Measurements from ENCODE around the gene LUC7L.

Gene LUC7L

DNA sequence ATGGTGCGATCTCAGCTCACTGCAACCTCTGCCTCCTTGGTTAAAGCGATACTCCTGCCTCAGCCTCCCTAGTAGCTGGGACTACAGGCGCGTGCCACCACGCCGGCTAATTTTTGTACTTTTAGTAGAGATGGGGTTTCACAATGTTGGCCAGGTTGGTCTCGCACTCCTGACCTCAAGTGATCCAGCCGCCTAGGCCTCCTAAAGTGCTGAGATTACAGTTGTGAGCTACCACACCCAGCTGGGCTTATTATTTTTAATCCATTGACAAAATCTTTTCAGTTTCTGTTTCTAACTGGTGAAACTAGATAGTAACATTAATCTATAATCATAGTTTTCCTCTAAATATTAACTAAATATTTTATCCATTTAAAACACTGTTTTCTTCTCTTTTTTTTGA, 11.3 kb upstream of the LUC7L start:
- DNase-seq (ENCODE audit: low spot score): no peak
- Histone ChIP-seq H3K36me3 (replicated peaks in 1 of 2; ENCODE audit: control insufficient read depth in 2 of 2, insufficient read depth in 2 of 2, low read length in 2 of 2) (peaks cover 5 to 18% of the 10 kb centered on the region in 2 donors), H4K91ac (ENCODE audit: low read depth, low read length, poor library complexity) (no peak overlapping the region), H4K8ac (ENCODE audit: low read depth, low read length) (no peak overlapping the region), H2AFZ (ENCODE audit: low read length) (no peak overlapping the region), H2BK15ac (ENCODE audit: low read length) (no peak overlapping the region), H2BK120ac (ENCODE audit: low read depth, low read length) (no peak overlapping the region), H2BK12ac (ENCODE audit: low read length) (no peak overlapping the region), H3K9ac (ENCODE audit: low read depth, low read length, poor library complexity) (no peak overlapping the region), H3K4ac (ENCODE audit: low read length) (no peak overlapping the region), H2AK5ac (ENCODE audit: low read depth, low read length) (no peak overlapping the region), H3K4me2 (ENCODE audit: insufficient read depth, low read length, poor library complexity, severe bottlenecking) (no peak overlapping the region), H3K14ac (ENCODE audit: low read length) (no peak overlapping the region), H3K4me3 (ENCODE audit: low read length in 2 of 2) (no peak overlapping the region), H3K18ac (ENCODE audit: low read length) (no peak overlapping the region), H3K4me1 (ENCODE audit: control insufficient read depth in 2 of 2, insufficient read depth in 1 of 2, low read depth in 1 of 2, low read length in 2 of 2) (no peaks in the 10 kb centered on the region), H3K27me3 (ENCODE audit: control insufficient read depth in 3 of 3, insufficient read depth in 3 of 3, low read depth in 1 of 3, low read length in 3 of 3) (no peaks in the 10 kb centered on the region), H3K23ac (ENCODE audit: low read depth, low read length, poor library complexity) (no peak overlapping the region), H2BK5ac (ENCODE audit: low read length) (no peak overlapping the region), H3K9me3 (replicated peaks in 1 of 2; ENCODE audit: control insufficient read depth in 2 of 2, insufficient read depth in 1 of 2, low read depth in 1 of 2, low read length in 2 of 2) (no peaks in the 10 kb centered on the region), H3K79me1 (ENCODE audit: low read depth, low read length) (peaks cover 15% of the 10 kb centered on the region), H3K27ac (replicated peaks; ENCODE audit: low read length) (no peak overlapping the region)
- WGBS, 2 donors (ENCODE audit: extremely low coverage in 2 of 2, insufficient read length in 2 of 2, insufficient replicate concordance in 1 of 2): no CpG with 5 or more reads among the region's 8 CpGs

DNA sequence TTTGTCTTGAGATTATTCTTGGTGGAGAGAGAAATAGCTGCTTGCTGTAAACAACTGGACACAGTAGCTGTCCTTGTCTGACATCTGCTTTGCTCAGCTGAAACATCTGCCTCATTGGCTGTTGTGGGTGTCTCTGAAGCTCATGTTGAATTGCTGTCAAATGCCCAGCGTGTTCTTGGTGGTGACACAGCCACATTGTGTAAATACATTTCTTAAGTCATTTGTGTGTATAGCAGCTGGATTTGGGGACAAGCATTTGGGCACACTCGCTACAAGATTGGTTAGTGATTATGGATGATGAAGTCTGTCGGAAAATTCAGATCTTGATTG, 10.7 kb upstream of the LUC7L start:
- Histone ChIP-seq H2BK15ac (ENCODE audit: low read length) (no peak overlapping the region), H4K8ac (ENCODE audit: low read depth, low read length) (no peak overlapping the region), H3K79me1 (ENCODE audit: low read depth, low read length) (peaks cover 15% of the 10 kb centered on the region), H3K23ac (ENCODE audit: low read depth, low read length, poor library complexity) (no peak overlapping the region), H2AK5ac (ENCODE audit: low read depth, low read length) (no peak overlapping the region), H3K4me2 (ENCODE audit: insufficient read depth, low read length, poor library complexity, severe bottlenecking) (no peak overlapping the region), H3K4me1 (ENCODE audit: control insufficient read depth in 2 of 2, insufficient read depth in 1 of 2, low read depth in 1 of 2, low read length in 2 of 2) (no peaks in the 10 kb centered on the region), H3K9ac (ENCODE audit: low read depth, low read length, poor library complexity) (no peak overlapping the region), H3K27me3 (ENCODE audit: control insufficient read depth in 3 of 3, insufficient read depth in 3 of 3, low read depth in 1 of 3, low read length in 3 of 3) (no peaks in the 10 kb centered on the region), H3K14ac (ENCODE audit: low read length) (no peak overlapping the region), H3K9me3 (replicated peaks in 1 of 2; ENCODE audit: control insufficient read depth in 2 of 2, insufficient read depth in 1 of 2, low read depth in 1 of 2, low read length in 2 of 2) (no peaks in the 10 kb centered on the region), H2BK120ac (ENCODE audit: low read depth, low read length) (no peak overlapping the region), H4K91ac (ENCODE audit: low read depth, low read length, poor library complexity) (no peak overlapping the region), H3K4ac (ENCODE audit: low read length) (no peak overlapping the region), H3K18ac (ENCODE audit: low read length) (no peak overlapping the region), H2BK12ac (ENCODE audit: low read length) (no peak overlapping the region), H2AFZ (ENCODE audit: low read length) (no peak overlapping the region), H3K4me3 (ENCODE audit: low read length in 2 of 2) (no peak overlapping the region), H3K27ac (replicated peaks; ENCODE audit: low read length) (no peak overlapping the region), H3K36me3 (replicated peaks in 1 of 2; ENCODE audit: control insufficient read depth in 2 of 2, insufficient read depth in 2 of 2, low read length in 2 of 2) (peaks cover 5 to 18% of the 10 kb centered on the region in 2 donors), H2BK5ac (ENCODE audit: low read length) (no peak overlapping the region)
- no peak for DNase-seq (ENCODE audit: low spot score)
- no CpG with 5 or more reads among the region's 3 CpGs for WGBS, 2 donors (ENCODE audit: extremely low coverage in 2 of 2, insufficient read length in 2 of 2, insufficient replicate concordance in 1 of 2)

- Histone ChIP-seq H3K27ac (replicated peaks; ENCODE audit: low read length) (peak within 1 kb of the TSS; percentile 98), H3K79me1 (ENCODE audit: low read depth, low read length) (peaks cover 3% of the 10 kb centered on the region), H3K18ac (ENCODE audit: low read length) (peak within 1 kb of the TSS; percentile 97), H4K8ac (ENCODE audit: low read depth, low read length) (peak within 1 kb of the TSS; percentile 86), H3K9ac (ENCODE audit: low read depth, low read length, poor library complexity) (peak within 1 kb of the TSS; percentile 94), H3K14ac (ENCODE audit: low read length) (peak within 1 kb of the TSS; percentile 98), H2BK12ac (ENCODE audit: low read length) (peak within 1 kb of the TSS; percentile 30), H2AFZ (ENCODE audit: low read length) (peak within 1 kb of the TSS; percentile 85), H3K9me3 (replicated peaks in 1 of 2; ENCODE audit: control insufficient read depth in 2 of 2, insufficient read depth in 1 of 2, low read depth in 1 of 2, low read length in 2 of 2) (no peaks in the 10 kb centered on the region), H3K36me3 (replicated peaks in 1 of 2; ENCODE audit: control insufficient read depth in 2 of 2, insufficient read depth in 2 of 2, low read length in 2 of 2) (peaks cover 3 to 13% of the 10 kb centered on the region in 2 donors), H3K27me3 (ENCODE audit: control insufficient read depth in 3 of 3, insufficient read depth in 3 of 3, low read depth in 1 of 3, low read length in 3 of 3) (no peaks in the 10 kb centered on the region), H3K4me3 (ENCODE audit: low read length in 2 of 2) (peak within 1 kb of the TSS; percentile 66 to 90), H2BK5ac (ENCODE audit: low read length) (peak within 1 kb of the TSS; percentile 44), H3K4ac (ENCODE audit: low read length) (no peak within 1 kb of the TSS), H3K4me1 (ENCODE audit: control insufficient read depth in 2 of 2, insufficient read depth in 1 of 2, low read depth in 1 of 2, low read length in 2 of 2) (no peaks in the 10 kb centered on the region), H2AK5ac (ENCODE audit: low read depth, low read length) (no peak within 1 kb of the TSS), H3K4me2 (ENCODE audit: insufficient read depth, low read length, poor library complexity, severe bottlenecking) (peak within 1 kb of the TSS; percentile 88), H2BK120ac (ENCODE audit: low read depth, low read length) (no peak within 1 kb of the TSS), H2BK15ac (ENCODE audit: low read length) (peak within 1 kb of the TSS; percentile 75), H3K23ac (ENCODE audit: low read depth, low read length, poor library complexity) (peak within 1 kb of the TSS; percentile 93), H4K91ac (ENCODE audit: low read depth, low read length, poor library complexity) (no peak within 1 kb of the TSS)
- no CpG with 5 or more reads among the region's 85 CpGs for WGBS, 2 donors (ENCODE audit: extremely low coverage in 2 of 2, insufficient read length in 2 of 2, insufficient replicate concordance in 1 of 2)
- DNase-seq (ENCODE audit: low spot score): peak; percentile 95
Measured at GRCh38 chr16:234468-235305, 5.4 kb upstream of the LUC7L start, which contains the start of gene FAM234A. Gene FAM234A (plus strand): TSS chr16:234821. CDS start chr16:254414, 19,593 bp downstream.

GRCh38 chr16:230949-231348, 1.7 kb upstream of the LUC7L start:
- Histone ChIP-seq H2BK120ac (ENCODE audit: low read depth, low read length) (no peak overlapping the region), H3K4me3 (ENCODE audit: low read length in 2 of 2) (no peak overlapping the region), H3K79me1 (ENCODE audit: low read depth, low read length) (peaks cover 1% of the 10 kb centered on the region), H2BK5ac (ENCODE audit: low read length) (no peak overlapping the region), H3K9ac (ENCODE audit: low read depth, low read length, poor library complexity) (no peak overlapping the region), H2AK5ac (ENCODE audit: low read depth, low read length) (no peak overlapping the region), H3K14ac (ENCODE audit: low read length) (no peak overlapping the region), H3K27ac (replicated peaks; ENCODE audit: low read length) (no peak overlapping the region), H4K91ac (ENCODE audit: low read depth, low read length, poor library complexity) (no peak overlapping the region), H4K8ac (ENCODE audit: low read depth, low read length) (no peak overlapping the region), H3K4me2 (ENCODE audit: insufficient read depth, low read length, poor library complexity, severe bottlenecking) (no peak overlapping the region), H2AFZ (ENCODE audit: low read length) (no peak overlapping the region), H3K4ac (ENCODE audit: low read length) (no peak overlapping the region), H3K27me3 (ENCODE audit: control insufficient read depth in 3 of 3, insufficient read depth in 3 of 3, low read depth in 1 of 3, low read length in 3 of 3) (no peaks in the 10 kb centered on the region), H3K4me1 (ENCODE audit: control insufficient read depth in 2 of 2, insufficient read depth in 1 of 2, low read depth in 1 of 2, low read length in 2 of 2) (peaks cover 2 to 9% of the 10 kb centered on the region in 2 donors), H3K23ac (ENCODE audit: low read depth, low read length, poor library complexity) (no peak overlapping the region), H3K9me3 (replicated peaks in 1 of 2; ENCODE audit: control insufficient read depth in 2 of 2, insufficient read depth in 1 of 2, low read depth in 1 of 2, low read length in 2 of 2) (no peaks in the 10 kb centered on the region), H3K36me3 (replicated peaks in 1 of 2; ENCODE audit: control insufficient read depth in 2 of 2, insufficient read depth in 2 of 2, low read length in 2 of 2) (peaks cover 11 to 22% of the 10 kb centered on the region in 2 donors), H2BK12ac (ENCODE audit: low read length) (no peak overlapping the region), H3K18ac (ENCODE audit: low read length) (no peak overlapping the region), H2BK15ac (ENCODE audit: low read length) (no peak overlapping the region)
- no CpG with 5 or more reads among the region's 22 CpGs for WGBS, 2 donors (ENCODE audit: extremely low coverage in 2 of 2, insufficient read length in 2 of 2, insufficient replicate concordance in 1 of 2)
- no peak for DNase-seq (ENCODE audit: low spot score)

All from neuronal stem cell (in vitro differentiated cells).